NCI-H524 treated with DMSO at 0.1 percent for 48 hours (cell line): ENCODE measurements around the gene RELL1.

Experiments
- DNase-seq: peaks from one replicate; lab custom pipeline; 2025; lab: John Stamatoyannopoulos, UW

RELL1 gene

GRCh38 chr4:37597034-37597433 lies 89.1 kb downstream of the RELL1 start:
- DNase-seq: no peak

GRCh38 chr4:37595875-37596680 lies 90.1 kb downstream of the RELL1 start:
- no peak for DNase-seq

- peak; percentile 47 for DNase-seq
Measured at GRCh38 chr4:37594099-37594498, 92.1 kb downstream of the RELL1 start.

- no peak for DNase-seq
Measured at GRCh38 chr4:37591349-37591748, 94.8 kb downstream of the RELL1 start.

GRCh38 chr4:37590016-37590415 lies 96.2 kb downstream of the RELL1 start:
- no peak for DNase-seq

GRCh38 chr4:37588150-37588549 lies 98.0 kb downstream of the RELL1 start:
- DNase-seq: no peak

GRCh38 chr4:37586194-37586593 lies 100.0 kb downstream of the RELL1 start:
- DNase-seq: no peak

- no peak for DNase-seq
Measured at GRCh38 chr4:37584493-37585060, 101.6 kb downstream of the RELL1 start.

- no peak for DNase-seq
Measured at GRCh38 chr4:37584071-37584470, 102.1 kb downstream of the RELL1 start.

GRCh38 chr4:37573566-37573965 lies 112.6 kb downstream of the RELL1 start:
- DNase-seq: no peak

GRCh38 chr4:37568489-37568888 lies 117.7 kb downstream of the RELL1 start:
- DNase-seq: no peak

GRCh38 chr4:37567836-37568235 lies 118.3 kb downstream of the RELL1 start:
- DNase-seq: no peak

- no peak for DNase-seq
Measured at GRCh38 chr4:37562592-37562991, 123.6 kb downstream of the RELL1 start.

GRCh38 chr4:37561803-37562207 lies 124.4 kb downstream of the RELL1 start:
- no peak for DNase-seq

GRCh38 chr4:37561196-37561802 lies 124.9 kb downstream of the RELL1 start:
- DNase-seq: no peak
